Measurements from ENCODE around the gene DYNLL2. TPM values are rescaled to one million over a fixed set of nuclear protein-coding genes. Genes with fewer than 3 reads are reported as not detected.

Gene DYNLL2
- total and polyA plus RNA-seq, 9 of the 15 experiments (the other 6 are each of a cell fraction or from before 2014, with no cell fraction given), result 1.8 to 24.5 (median 13.0) TPM

DNA sequence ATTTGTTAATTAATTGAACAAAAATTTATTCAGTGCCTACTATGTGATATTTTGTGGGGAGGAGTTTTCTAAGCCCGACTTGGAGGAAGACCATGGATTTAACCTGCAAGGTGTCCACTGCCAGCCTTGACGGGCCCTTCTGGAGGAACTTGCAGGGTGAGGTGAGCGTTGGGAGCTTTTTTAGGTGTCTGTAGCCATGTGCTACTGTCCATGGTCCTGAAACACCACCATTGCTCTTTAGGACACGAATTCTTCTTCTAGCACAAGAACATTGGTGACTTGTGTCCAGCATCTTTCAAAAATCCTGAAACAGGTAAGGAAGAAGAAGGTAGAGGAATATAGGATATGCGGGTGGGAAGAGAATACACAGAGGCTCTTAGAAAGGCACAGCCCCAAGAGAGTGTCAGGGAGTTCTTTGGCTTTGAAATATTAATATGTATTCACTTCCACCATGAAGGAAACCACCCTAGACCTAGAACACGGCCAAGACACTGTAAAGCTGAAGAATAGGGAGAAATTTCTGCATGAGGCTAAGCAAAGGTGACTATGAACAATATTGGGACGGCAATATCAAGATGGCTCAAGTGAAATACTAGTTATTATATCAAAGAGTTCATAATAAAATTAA is 37.1 kb downstream of the DYNLL2 start (continued):
- TF ChIP-seq TGIF2 (CRISPR knock-in tag; IDR thresholded peaks at IDR 0.05) (peak; percentile 16; the same call in 1 of the 2 replicates), CREB3 (tag; conservative IDR thresholded peaks at IDR 0.05; ENCODE audit: low read depth) (peak; percentile 76; the same call in 1 of the 2 replicates), ZNF197 (CRISPR knock-in tag; IDR thresholded peaks at IDR 0.05; ENCODE audit: low read depth) (0 out of 2 replicates have a peak, but pooled peaks have one; percentile 71), GABPB1 (CRISPR knock-in tag; IDR thresholded peaks at IDR 0.05) (0 out of 2 replicates have a peak, but pooled peaks have one; percentile 27), CREM (IDR thresholded peaks at IDR 0.05; ENCODE audit: low read depth) (peak; percentile 37; the same call in 1 of the 2 replicates), NELFE (IDR thresholded peaks at IDR 0.05; ENCODE audit: insufficient read depth, insufficient read length) (no peak), HDAC2 (IDR thresholded peaks at IDR 0.05) (peak; percentile 71; the same call in 1 of the 2 replicates), CREB1 (IDR thresholded peaks at IDR 0.05) (no peak), CREB1 (CRISPR knock-in tag; IDR thresholded peaks at IDR 0.05) (peak; percentile 29; the same call in 1 of the 2 replicates), FOXP1 (CRISPR knock-in tag; IDR thresholded peaks at IDR 0.05) (peak; percentile 36; the same call in 1 of the 2 replicates)
- TF ChIP-seq, protein P1, sequence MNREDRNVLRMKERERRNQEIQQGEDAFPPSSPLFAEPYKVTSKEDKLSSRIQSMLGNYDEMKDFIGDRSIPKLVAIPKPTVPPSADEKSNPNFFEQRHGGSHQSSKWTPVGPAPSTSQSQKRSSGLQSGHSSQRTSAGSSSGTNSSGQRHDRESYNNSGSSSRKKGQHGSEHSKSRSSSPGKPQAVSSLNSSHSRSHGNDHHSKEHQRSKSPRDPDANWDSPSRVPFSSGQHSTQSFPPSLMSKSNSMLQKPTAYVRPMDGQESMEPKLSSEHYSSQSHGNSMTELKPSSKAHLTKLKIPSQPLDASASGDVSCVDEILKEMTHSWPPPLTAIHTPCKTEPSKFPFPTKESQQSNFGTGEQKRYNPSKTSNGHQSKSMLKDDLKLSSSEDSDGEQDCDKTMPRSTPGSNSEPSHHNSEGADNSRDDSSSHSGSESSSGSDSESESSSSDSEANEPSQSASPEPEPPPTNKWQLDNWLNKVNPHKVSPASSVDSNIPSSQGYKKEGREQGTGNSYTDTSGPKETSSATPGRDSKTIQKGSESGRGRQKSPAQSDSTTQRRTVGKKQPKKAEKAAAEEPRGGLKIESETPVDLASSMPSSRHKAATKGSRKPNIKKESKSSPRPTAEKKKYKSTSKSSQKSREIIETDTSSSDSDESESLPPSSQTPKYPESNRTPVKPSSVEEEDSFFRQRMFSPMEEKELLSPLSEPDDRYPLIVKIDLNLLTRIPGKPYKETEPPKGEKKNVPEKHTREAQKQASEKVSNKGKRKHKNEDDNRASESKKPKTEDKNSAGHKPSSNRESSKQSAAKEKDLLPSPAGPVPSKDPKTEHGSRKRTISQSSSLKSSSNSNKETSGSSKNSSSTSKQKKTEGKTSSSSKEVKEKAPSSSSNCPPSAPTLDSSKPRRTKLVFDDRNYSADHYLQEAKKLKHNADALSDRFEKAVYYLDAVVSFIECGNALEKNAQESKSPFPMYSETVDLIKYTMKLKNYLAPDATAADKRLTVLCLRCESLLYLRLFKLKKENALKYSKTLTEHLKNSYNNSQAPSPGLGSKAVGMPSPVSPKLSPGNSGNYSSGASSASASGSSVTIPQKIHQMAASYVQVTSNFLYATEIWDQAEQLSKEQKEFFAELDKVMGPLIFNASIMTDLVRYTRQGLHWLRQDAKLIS (CRISPR knock-in tag; IDR thresholded peaks at IDR 0.05), result 0 out of 2 replicates have a peak, but pooled peaks have one; percentile 34
- TF ChIP-seq, protein P2, sequence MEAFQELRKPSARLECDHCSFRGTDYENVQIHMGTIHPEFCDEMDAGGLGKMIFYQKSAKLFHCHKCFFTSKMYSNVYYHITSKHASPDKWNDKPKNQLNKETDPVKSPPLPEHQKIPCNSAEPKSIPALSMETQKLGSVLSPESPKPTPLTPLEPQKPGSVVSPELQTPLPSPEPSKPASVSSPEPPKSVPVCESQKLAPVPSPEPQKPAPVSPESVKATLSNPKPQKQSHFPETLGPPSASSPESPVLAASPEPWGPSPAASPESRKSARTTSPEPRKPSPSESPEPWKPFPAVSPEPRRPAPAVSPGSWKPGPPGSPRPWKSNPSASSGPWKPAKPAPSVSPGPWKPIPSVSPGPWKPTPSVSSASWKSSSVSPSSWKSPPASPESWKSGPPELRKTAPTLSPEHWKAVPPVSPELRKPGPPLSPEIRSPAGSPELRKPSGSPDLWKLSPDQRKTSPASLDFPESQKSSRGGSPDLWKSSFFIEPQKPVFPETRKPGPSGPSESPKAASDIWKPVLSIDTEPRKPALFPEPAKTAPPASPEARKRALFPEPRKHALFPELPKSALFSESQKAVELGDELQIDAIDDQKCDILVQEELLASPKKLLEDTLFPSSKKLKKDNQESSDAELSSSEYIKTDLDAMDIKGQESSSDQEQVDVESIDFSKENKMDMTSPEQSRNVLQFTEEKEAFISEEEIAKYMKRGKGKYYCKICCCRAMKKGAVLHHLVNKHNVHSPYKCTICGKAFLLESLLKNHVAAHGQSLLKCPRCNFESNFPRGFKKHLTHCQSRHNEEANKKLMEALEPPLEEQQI (IDR thresholded peaks at IDR 0.05), result peak; percentile 51; the same call in 1 of the 2 replicates
